Osteoblast (primary cell): ENCODE data around the gene CHKA. TPM values are rescaled to one million over a fixed set of nuclear protein-coding genes. Genes with fewer than 3 reads are reported as not detected.

Source experiments
- DNase-seq: peaks from one replicate; pipeline ENCODE4 v3.0.0; 2011; ENCODE audit warnings: low spot score, mixed read lengths; ENCODE audit not compliant: insufficient read length; ENCODE audit errors: missing footprints
- H2AFZ ChIP-seq: 2 replicates; pipeline ENCODE4 v1.6.0; 2011; ENCODE audit warnings: mild to moderate bottlenecking, low read length
- H3K27ac ChIP-seq: 2 replicates; pipeline ENCODE4 v1.5.1; 2011; ENCODE audit warnings: mild to moderate bottlenecking, low read depth, low read length, moderate library complexity
- H3K27me3 ChIP-seq: 2 replicates; pipeline ENCODE4 v1.6.0; 2012; ENCODE audit warnings: mild to moderate bottlenecking, control low read depth, inconsistent platforms, low read length, moderate library complexity; ENCODE audit not compliant: insufficient read depth
- H3K36me3 ChIP-seq: 2 replicates; pipeline ENCODE4 v1.5.1; 2011; ENCODE audit warnings: mild to moderate bottlenecking, low read length, control low read depth, moderate library complexity; ENCODE audit not compliant: insufficient read depth
- H3K4me1 ChIP-seq: 2 replicates; pipeline ENCODE4 v1.5.1; 2011; ENCODE audit warnings: mild to moderate bottlenecking, low read length, control low read depth, moderate library complexity; ENCODE audit not compliant: insufficient read depth
- H3K4me2 ChIP-seq: 2 replicates; pipeline ENCODE4 v1.6.0; 2011; ENCODE audit warnings: mild to moderate bottlenecking, low read length; ENCODE audit not compliant: insufficient read depth
- H3K4me3 ChIP-seq: fragments of 200-600 bp; sonication (generic); 3 replicates; pipeline ENCODE4 v1.5.1; 2012; ENCODE audit warnings: mild to moderate bottlenecking, low read length, inconsistent platforms; ENCODE audit not compliant: insufficient read depth
- H3K79me2 ChIP-seq: 2 replicates; pipeline ENCODE4 v1.6.0; 2012; ENCODE audit warnings: mild to moderate bottlenecking, low read length, control low read depth, inconsistent platforms; ENCODE audit not compliant: insufficient read depth
- H3K9me3 ChIP-seq: 2 replicates; pipeline ENCODE4 v1.5.1; 2011; ENCODE audit warnings: low read depth, low read length, control low read depth
- H4K20me1 ChIP-seq: 2 replicates; pipeline ENCODE4 v1.6.0; 2012; ENCODE audit warnings: mild to moderate bottlenecking, low read length, control low read depth; ENCODE audit not compliant: insufficient read depth
- total RNA-seq: library from RNA; depleted of rRNA; stranded (reverse); fragments of >200 nt; gene quantifications from 2 replicates; pipeline ENCODE4 v1.2.3, GENCODE V29; 2012
- TF ChIP-seq, protein P1 (sequence below): IDR thresholded peaks from 2 replicates; pipeline ENCODE4 v1.5.1; 2011; ENCODE audit warnings: mild to moderate bottlenecking, low read depth, low read length, moderate library complexity; ENCODE audit errors: extremely low read depth

CHKA gene
- total RNA-seq, 1 donor: 29.0 TPM

DNA sequence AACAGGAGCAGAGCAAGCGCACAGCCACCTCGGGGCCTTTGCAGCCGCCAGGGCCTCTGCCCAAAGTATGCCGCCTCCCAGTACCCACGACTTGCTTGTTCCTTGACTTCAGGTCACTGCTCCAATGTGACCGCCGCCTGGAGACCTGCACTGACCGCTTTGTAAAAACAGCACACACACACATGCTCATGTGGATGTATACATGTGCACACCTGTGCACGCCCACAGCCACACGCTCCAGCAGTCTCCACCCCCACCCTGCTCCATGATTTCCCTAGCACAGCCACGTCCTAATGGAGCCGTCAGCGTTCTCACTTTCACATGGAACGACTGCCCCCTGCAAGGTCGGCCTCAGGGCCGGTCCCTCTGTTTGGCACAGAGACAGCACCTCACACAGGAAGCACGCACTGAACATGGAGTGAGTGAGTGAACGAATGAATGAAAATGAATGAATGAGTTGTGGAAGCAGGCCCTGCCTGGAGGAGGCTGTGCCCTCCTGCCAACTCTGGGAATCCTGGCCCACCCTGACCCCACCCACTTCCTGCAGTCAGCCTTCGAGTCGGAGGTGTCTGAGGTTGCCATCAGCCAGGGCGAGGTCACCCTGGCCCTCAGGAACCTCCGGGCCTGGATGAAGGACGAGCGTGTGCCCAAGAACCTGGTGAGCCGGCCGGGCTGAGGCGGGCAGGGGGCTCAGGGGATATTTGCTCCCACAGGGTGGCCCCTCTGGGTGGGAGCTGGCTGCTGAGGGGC, 103.0 kb downstream of the CHKA start:
- Histone ChIP-seq H4K20me1 (no peaks in the 10 kb centered on the region), H3K4me3 (no peak overlapping the region), H3K4me1 (peaks cover 22% of the 10 kb centered on the region), H3K79me2 (peaks cover 10% of the 10 kb centered on the region), H3K27ac (no peak overlapping the region), H3K9me3 (no peaks in the 10 kb centered on the region), H3K4me2 (no peak overlapping the region), H3K27me3 (no peaks in the 10 kb centered on the region), H2AFZ (no peak overlapping the region), H3K36me3 (peaks cover 12% of the 10 kb centered on the region)
- TF ChIP-seq, protein P1, sequence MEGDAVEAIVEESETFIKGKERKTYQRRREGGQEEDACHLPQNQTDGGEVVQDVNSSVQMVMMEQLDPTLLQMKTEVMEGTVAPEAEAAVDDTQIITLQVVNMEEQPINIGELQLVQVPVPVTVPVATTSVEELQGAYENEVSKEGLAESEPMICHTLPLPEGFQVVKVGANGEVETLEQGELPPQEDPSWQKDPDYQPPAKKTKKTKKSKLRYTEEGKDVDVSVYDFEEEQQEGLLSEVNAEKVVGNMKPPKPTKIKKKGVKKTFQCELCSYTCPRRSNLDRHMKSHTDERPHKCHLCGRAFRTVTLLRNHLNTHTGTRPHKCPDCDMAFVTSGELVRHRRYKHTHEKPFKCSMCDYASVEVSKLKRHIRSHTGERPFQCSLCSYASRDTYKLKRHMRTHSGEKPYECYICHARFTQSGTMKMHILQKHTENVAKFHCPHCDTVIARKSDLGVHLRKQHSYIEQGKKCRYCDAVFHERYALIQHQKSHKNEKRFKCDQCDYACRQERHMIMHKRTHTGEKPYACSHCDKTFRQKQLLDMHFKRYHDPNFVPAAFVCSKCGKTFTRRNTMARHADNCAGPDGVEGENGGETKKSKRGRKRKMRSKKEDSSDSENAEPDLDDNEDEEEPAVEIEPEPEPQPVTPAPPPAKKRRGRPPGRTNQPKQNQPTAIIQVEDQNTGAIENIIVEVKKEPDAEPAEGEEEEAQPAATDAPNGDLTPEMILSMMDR: no peak
- DNase-seq: no peak

- Histone ChIP-seq H3K4me2 (no peak overlapping the region), H3K36me3 (peaks cover 12% of the 10 kb centered on the region), H3K27ac (no peak overlapping the region), H3K4me1 (peaks cover 32% of the 10 kb centered on the region), H4K20me1 (no peaks in the 10 kb centered on the region), H3K4me3 (no peak overlapping the region), H3K79me2 (peaks cover 19% of the 10 kb centered on the region), H3K9me3 (no peaks in the 10 kb centered on the region), H3K27me3 (no peaks in the 10 kb centered on the region), H2AFZ (no peak overlapping the region)
- DNase-seq: peak; percentile 90
- TF ChIP-seq, protein P1: no peak
Measured at GRCh38 chr11:68016904-68017817, 104.0 kb downstream of the CHKA start.

GRCh38 chr11:68016161-68016903, 104.9 kb downstream of the CHKA start:
- no peak overlapping the region for H3K27ac ChIP-seq
- no peak overlapping the region for H2AFZ ChIP-seq

More at GRCh38 chr11:68016161-68016903, 104.9 kb downstream of the CHKA start:
- no peak for DNase-seq
- Histone ChIP-seq H3K36me3 (peaks cover 5% of the 10 kb centered on the region), H3K27me3 (no peaks in the 10 kb centered on the region), H4K20me1 (no peaks in the 10 kb centered on the region), H3K4me3 (no peak overlapping the region), H3K79me2 (peaks cover 27% of the 10 kb centered on the region), H3K4me2 (no peak overlapping the region), H3K9me3 (no peaks in the 10 kb centered on the region), H3K4me1 (peaks cover 40% of the 10 kb centered on the region)
- TF ChIP-seq, protein P1: no peak
